GM23338 (cell line): Measurements from ENCODE around the gene KIF18B. TPM values are rescaled to one million over a fixed set of nuclear protein-coding genes. Genes with fewer than 3 reads are reported as not detected.

ENCODE experiments used
- ATAC-seq: fragments of 200-7000 bp; cut with Tn5 transposase; 3 replicates; pipeline ENCODE4 v1.9.1; 2020
- DNase-seq: peaks from one replicate; pipeline ENCODE4 v3.0.0-alpha.2; 2015; ENCODE audit warnings: low spot score
- H2AFZ ChIP-seq: fragments of 200-600 bp; sonication (generic); 2 replicates; pipeline ENCODE4 v1.8.0; 2016; ENCODE audit warnings: antibody characterized with exemption, mild to moderate bottlenecking, moderate library complexity
- H3F3A ChIP-seq: fragments of 200-600 bp; sonication (generic); replicated peaks from 2 replicates; pipeline ENCODE4 v1.8.0; 2017; ENCODE audit warnings: antibody characterized with exemption, mixed run types, low read depth
- H3K27ac ChIP-seq: fragments of 200-600 bp; sonication (generic); 2 replicates; pipeline ENCODE4 v1.6.1; 2016; ENCODE audit warnings: low read depth
- H3K27me3 ChIP-seq: fragments of 200-600 bp; sonication (generic); 2 replicates; pipeline ENCODE4 v1.8.0; 2016; ENCODE audit warnings: mild to moderate bottlenecking, mixed run types, moderate library complexity; ENCODE audit not compliant: insufficient read depth
- H3K36me3 ChIP-seq: fragments of 200-600 bp; sonication (generic); 2 replicates; pipeline ENCODE4 v1.8.0; 2016; ENCODE audit warnings: mild to moderate bottlenecking; ENCODE audit not compliant: insufficient read depth
- H3K4me1 ChIP-seq: fragments of 200-600 bp; sonication (generic); 2 replicates; pipeline ENCODE4 v1.8.0; 2016; ENCODE audit warnings: mild to moderate bottlenecking, moderate library complexity; ENCODE audit not compliant: insufficient read depth
- H3K4me2 ChIP-seq: fragments of 200-600 bp; sonication (generic); 2 replicates; pipeline ENCODE4 v1.7.1; 2017; ENCODE audit warnings: mixed run types
- H3K4me3 ChIP-seq: fragments of 200-600 bp; sonication (generic); 2 replicates; pipeline ENCODE4 v1.6.1; 2016; ENCODE audit warnings: mixed run types
- H3K79me2 ChIP-seq: fragments of 200-600 bp; sonication (generic); replicated peaks from 2 replicates; pipeline ENCODE4 v1.8.0; 2017; ENCODE audit warnings: mild to moderate bottlenecking; ENCODE audit not compliant: insufficient read depth
- H3K9me2 ChIP-seq: fragments of 200-600 bp; sonication (generic); 2 replicates; pipeline ENCODE4 v1.8.0; 2017; ENCODE audit not compliant: insufficient read depth
- H4K20me1 ChIP-seq: fragments of 200-600 bp; sonication (generic); replicated peaks from 2 replicates; pipeline ENCODE4 v1.8.0; 2017; ENCODE audit warnings: mild to moderate bottlenecking; ENCODE audit not compliant: insufficient read depth
- H3K27ac Mint-ChIP-seq: 2 replicates; pipeline ENCODE4 v1.8.0; 2020; ENCODE audit warnings: inconsistent platforms, mild to moderate bottlenecking, moderate library complexity, mixed read lengths
- H3K27me3 Mint-ChIP-seq: 3 replicates; pipeline ENCODE4 v1.8.0; 2022; ENCODE audit warnings: low read depth, mild to moderate bottlenecking, moderate library complexity, mixed read lengths, inconsistent platforms; ENCODE audit not compliant: insufficient read depth, poor library complexity
- H3K36me3 Mint-ChIP-seq: 3 replicates; pipeline ENCODE4 v1.8.0; 2021; ENCODE audit warnings: low read depth, mild to moderate bottlenecking, inconsistent platforms, moderate library complexity, mixed read lengths
- H3K4me1 Mint-ChIP-seq: 3 replicates; pipeline ENCODE4 v1.8.0; 2020; ENCODE audit warnings: mild to moderate bottlenecking, inconsistent platforms, mixed read lengths
- H3K4me3 Mint-ChIP-seq: 3 replicates; pipeline ENCODE4 v1.8.0; 2021; ENCODE audit warnings: moderate library complexity, mild to moderate bottlenecking, inconsistent platforms, mixed read lengths
- H3K9me3 Mint-ChIP-seq: 3 replicates; pipeline ENCODE4 v1.8.0; 2020; ENCODE audit warnings: moderate library complexity, mild to moderate bottlenecking, inconsistent platforms, mixed read lengths
- CTCF ChIP-seq, 2 experiments: fragments of 200-600 bp in 1 of 2; sonication (generic) in 1 of 2; conservative IDR thresholded peaks; 2 replicates each; pipeline versions ENCODE4 v1.5.1 to v1.6.1; 2016 to 2017; ENCODE audit warnings: antibody characterized with exemption in 2 of 2, low read depth in 2 of 2, mild to moderate bottlenecking in 2 of 2, moderate library complexity in 1 of 2
- POLR2AphosphoS5 ChIP-seq: IDR thresholded peaks from 2 replicates; pipeline ENCODE4 v1.6.1; 2016; ENCODE audit warnings: antibody characterized with exemption, low read depth
- STAT1 ChIP-seq: IDR thresholded peaks from one replicate; pipeline ENCODE4 v1.6.1; 2016; ENCODE audit warnings: antibody characterized with exemption; ENCODE audit not compliant: unreplicated experiment
- ZNF462 ChIP-seq: fragments of 250-450 bp; sonication (Bioruptor Pico); IDR thresholded peaks from 2 replicates; pipeline ENCODE4 v1.5.0; 2020; ENCODE audit warnings: mild to moderate bottlenecking, moderate library complexity
- polyA plus RNA-seq: library from polyadenylated mRNA; unstranded; fragments of >200 nt; fragmentation: Nextera tagmentation; extraction: Ambion mirVana; gene quantifications from 2 replicates; pipeline ENCODE4 v1.2.1, GENCODE V29; 2016
- total RNA-seq: library from RNA; depleted of rRNA; stranded (reverse); fragments of >200 nt; shearing (Covaris generic); gene quantifications from 2 replicates; pipeline ENCODE4 v1.2.3, GENCODE V29; 2014

The KIF18B gene
- total and polyA plus RNA-seq, 2 experiments from 2014 or later = 14.1 to 28.4 TPM

DNA sequence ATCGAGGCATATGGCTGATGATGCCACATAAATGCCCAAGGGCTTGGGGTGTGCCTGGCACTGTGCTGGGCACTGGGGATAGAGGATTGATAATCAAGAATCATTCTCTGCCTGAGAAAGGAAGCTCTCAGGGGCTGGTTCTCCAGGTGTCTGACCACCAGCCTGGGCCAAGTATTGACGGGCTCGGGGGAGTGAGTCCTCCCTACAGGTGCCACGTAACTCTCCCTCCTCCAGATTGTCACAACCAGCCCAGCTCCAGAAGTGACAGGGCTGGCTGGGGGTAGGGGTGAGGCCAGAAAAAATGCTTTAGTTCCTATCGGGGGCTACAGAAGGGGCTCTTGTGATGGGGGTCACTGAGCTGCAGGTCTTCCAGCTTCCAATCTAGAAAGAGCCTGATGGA lies 31.2 kb upstream of the KIF18B start:
- Mint-ChIP-seq H3K4me1 (peaks cover 26% of the 10 kb centered on the region), H3K27ac (no peak overlapping the region), H3K4me3 (no peak overlapping the region), H3K27me3 (peaks cover 8% of the 10 kb centered on the region), H3K36me3 (no peaks in the 10 kb centered on the region), H3K9me3 (no peaks in the 10 kb centered on the region; the same call in 1 of the 3 replicates)
- peaks cover 3% of the 10 kb centered on the region; the same call in 1 of the 2 replicates for H3K27me3 ChIP-seq
- H3K9me2 ChIP-seq = no peaks in the 10 kb centered on the region; the same call in 1 of the 2 replicates
- DNase-seq (no peak), ATAC-seq (no peak)
- H3K4me2 ChIP-seq = no peak overlapping the region
- H3K79me2 ChIP-seq = no peaks in the 10 kb centered on the region
- H3K4me1 ChIP-seq = peaks cover 7% of the 10 kb centered on the region
- H3K4me3 ChIP-seq = no peak overlapping the region
- H4K20me1 ChIP-seq = no peaks in the 10 kb centered on the region
- no peak overlapping the region for H2AFZ ChIP-seq
- no peaks in the 10 kb centered on the region for H3K36me3 ChIP-seq
- no peak overlapping the region for H3K27ac ChIP-seq
- no peak for TF ChIP-seq POLR2AphosphoS5
- no peaks in the 10 kb centered on the region for H3F3A ChIP-seq

GRCh38 chr17:44977814-44978550 lies 30.4 kb upstream of the KIF18B start:
- no peak overlapping the region for H3K27ac Mint-ChIP-seq
- no peak overlapping the region for H3K27ac ChIP-seq
- H4K20me1 ChIP-seq = no peaks in the 10 kb centered on the region
- H3K4me1 ChIP-seq = peaks cover 8% of the 10 kb centered on the region
- H3K9me3 Mint-ChIP-seq = no peaks in the 10 kb centered on the region; the same call in 1 of the 3 replicates
- peak; percentile 39 for ATAC-seq
- H3K27me3 Mint-ChIP-seq = peaks cover 8% of the 10 kb centered on the region
- H3K79me2 ChIP-seq = no peaks in the 10 kb centered on the region
- H3K36me3 ChIP-seq = no peaks in the 10 kb centered on the region
- peak in 1 of 2 experiments; percentile 40; a peak in 2 of 4 replicates for TF ChIP-seq CTCF (conservative IDR thresholded peaks at IDR 0.05; ENCODE audit: low read depth in 2 of 2)
- TF ChIP-seq POLR2AphosphoS5 = no peak
- TF ChIP-seq ZNF462 (CRISPR knock-in tag) = no peak
- TF ChIP-seq STAT1 = no peak
- no peak for DNase-seq
- no peak overlapping the region for H3K4me3 Mint-ChIP-seq
- peak overlapping the region; percentile 43; the same call in 1 of the 2 replicates for H3K4me2 ChIP-seq
- H3F3A ChIP-seq = peaks cover under 1% of the 10 kb centered on the region; the same call in 1 of the 2 replicates
- no peaks in the 10 kb centered on the region; the same call in 1 of the 2 replicates for H3K9me2 ChIP-seq
- H2AFZ ChIP-seq = peak overlapping the region; percentile 63; the same call in 1 of the 2 replicates
- H3K36me3 Mint-ChIP-seq = no peaks in the 10 kb centered on the region
- peaks cover 3% of the 10 kb centered on the region; the same call in 1 of the 2 replicates for H3K27me3 ChIP-seq
- H3K4me3 ChIP-seq = no peak overlapping the region
- H3K4me1 Mint-ChIP-seq = peaks cover 27% of the 10 kb centered on the region
